ENCODE data around the gene RGS10. TPM values are rescaled to one million over a fixed set of nuclear protein-coding genes. Genes with fewer than 3 reads are reported as not detected.

The RGS10 gene
- total RNA-seq, 1 donor from 2014 or later = 5.6 TPM

DNA sequence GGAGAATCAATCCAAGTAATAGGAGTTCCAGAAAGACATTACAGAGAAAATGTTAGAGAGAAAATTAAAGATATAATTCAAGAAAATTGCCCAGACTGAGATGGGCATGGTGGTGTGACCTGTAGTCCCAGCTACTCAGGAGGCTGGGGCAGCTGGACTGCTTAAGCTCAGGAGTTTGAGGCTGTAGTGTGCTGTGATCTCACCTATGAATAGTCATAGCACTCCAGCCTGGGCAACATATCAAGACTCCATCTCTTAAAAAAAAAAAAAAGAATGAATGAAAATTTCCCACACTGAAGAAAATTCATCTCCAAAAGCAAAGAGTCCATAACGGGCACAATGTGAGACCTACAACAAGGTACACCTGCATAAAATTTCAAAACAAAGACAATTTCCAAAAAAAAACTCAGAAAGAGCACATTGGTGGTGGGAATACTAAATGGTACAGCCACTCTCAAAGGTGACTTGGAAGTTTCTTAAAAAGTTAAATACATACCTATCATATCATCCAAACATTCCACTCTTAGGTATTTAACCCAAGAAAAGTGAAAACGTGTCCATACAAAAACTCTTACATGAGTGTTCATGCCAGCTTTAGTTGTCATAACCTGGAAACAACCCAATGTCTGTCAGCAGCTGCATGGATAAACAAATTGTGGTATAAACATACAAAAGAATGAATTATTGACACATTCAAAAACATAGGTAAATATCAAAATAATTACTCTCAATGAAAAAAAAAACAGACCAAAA, 6.9 kb upstream of the RGS10 start:
- no peak for DNase-seq
- TF ChIP-seq, protein P1, sequence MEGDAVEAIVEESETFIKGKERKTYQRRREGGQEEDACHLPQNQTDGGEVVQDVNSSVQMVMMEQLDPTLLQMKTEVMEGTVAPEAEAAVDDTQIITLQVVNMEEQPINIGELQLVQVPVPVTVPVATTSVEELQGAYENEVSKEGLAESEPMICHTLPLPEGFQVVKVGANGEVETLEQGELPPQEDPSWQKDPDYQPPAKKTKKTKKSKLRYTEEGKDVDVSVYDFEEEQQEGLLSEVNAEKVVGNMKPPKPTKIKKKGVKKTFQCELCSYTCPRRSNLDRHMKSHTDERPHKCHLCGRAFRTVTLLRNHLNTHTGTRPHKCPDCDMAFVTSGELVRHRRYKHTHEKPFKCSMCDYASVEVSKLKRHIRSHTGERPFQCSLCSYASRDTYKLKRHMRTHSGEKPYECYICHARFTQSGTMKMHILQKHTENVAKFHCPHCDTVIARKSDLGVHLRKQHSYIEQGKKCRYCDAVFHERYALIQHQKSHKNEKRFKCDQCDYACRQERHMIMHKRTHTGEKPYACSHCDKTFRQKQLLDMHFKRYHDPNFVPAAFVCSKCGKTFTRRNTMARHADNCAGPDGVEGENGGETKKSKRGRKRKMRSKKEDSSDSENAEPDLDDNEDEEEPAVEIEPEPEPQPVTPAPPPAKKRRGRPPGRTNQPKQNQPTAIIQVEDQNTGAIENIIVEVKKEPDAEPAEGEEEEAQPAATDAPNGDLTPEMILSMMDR (IDR thresholded peaks at IDR 0.05; ENCODE audit: borderline replicate concordance) = no peak
- Histone ChIP-seq H3K9me3 (replicated peaks) (no peaks in the 10 kb centered on the region), H3K36me3 (no peaks in the 10 kb centered on the region), H3K27ac (replicated peaks) (no peak overlapping the region), H3K27me3 (ENCODE audit: low read depth) (peaks cover 51% of the 10 kb centered on the region), H3K4me3 (no peak overlapping the region), H3K4me1 (no peaks in the 10 kb centered on the region)
- intact Hi-C loops (cut with micrococcal nuclease) = no loop called here

DNA sequence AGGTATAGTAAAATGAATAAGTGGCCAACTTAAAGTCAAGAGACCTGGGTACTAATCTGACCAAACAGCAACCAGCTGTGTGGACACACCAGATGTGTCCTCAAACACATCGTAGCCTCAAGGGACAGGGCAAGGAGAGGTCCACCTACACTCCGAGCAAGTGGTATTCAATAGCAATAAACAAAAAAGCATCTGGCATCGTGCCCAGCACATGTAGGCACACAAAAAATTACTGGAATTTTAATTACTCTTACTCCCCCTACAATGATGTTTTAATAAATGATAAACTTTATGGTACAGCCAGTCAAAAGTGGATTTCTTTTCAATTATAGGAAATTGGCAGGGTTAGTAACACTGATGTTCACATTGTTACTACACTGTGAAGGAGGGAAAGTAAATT, 3.5 kb upstream of the RGS10 start:
- H3K27me3 ChIP-seq (ENCODE audit: low read depth) = peaks cover 80% of the 10 kb centered on the region
- no peak overlapping the region for H3K4me3 ChIP-seq
- intact Hi-C loops (cut with micrococcal nuclease) = no loop called here
- no peaks in the 10 kb centered on the region for H3K9me3 ChIP-seq (replicated peaks)
- no peak for DNase-seq
- H3K36me3 ChIP-seq = no peaks in the 10 kb centered on the region
- TF ChIP-seq, protein P1 (IDR thresholded peaks at IDR 0.05; ENCODE audit: borderline replicate concordance) = no peak
- peaks cover 22% of the 10 kb centered on the region for H3K4me1 ChIP-seq
- no peak overlapping the region for H3K27ac ChIP-seq (replicated peaks)

DNA sequence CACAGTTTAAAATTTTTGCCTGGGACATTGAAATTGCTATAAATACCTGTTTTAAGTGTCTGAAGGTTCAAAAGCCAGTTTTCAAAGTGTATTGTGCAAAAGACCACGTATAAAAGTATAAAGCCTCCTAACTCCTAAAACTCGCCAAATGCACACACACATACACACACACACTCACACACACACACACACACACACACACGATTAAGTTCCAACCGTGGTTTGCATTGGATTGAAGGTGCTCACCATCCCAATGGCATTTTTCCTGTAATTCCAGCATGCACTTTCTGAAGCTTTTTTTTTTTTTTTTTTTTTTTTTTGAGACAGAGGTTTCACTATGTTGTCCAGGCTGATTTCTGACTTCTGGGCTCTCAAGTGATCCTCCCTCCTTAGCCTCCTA, 2.8 kb upstream of the RGS10 start:
- Histone ChIP-seq H3K36me3 (no peaks in the 10 kb centered on the region), H3K27me3 (ENCODE audit: low read depth) (peaks cover 80% of the 10 kb centered on the region), H3K4me3 (no peak overlapping the region), H3K4me1 (peaks cover 22% of the 10 kb centered on the region), H3K27ac (replicated peaks) (no peak overlapping the region), H3K9me3 (replicated peaks) (no peaks in the 10 kb centered on the region)
- TF ChIP-seq, protein P1 (IDR thresholded peaks at IDR 0.05; ENCODE audit: borderline replicate concordance) = no peak
- no peak for DNase-seq
- intact Hi-C loops (cut with micrococcal nuclease) = no loop called here

DNA sequence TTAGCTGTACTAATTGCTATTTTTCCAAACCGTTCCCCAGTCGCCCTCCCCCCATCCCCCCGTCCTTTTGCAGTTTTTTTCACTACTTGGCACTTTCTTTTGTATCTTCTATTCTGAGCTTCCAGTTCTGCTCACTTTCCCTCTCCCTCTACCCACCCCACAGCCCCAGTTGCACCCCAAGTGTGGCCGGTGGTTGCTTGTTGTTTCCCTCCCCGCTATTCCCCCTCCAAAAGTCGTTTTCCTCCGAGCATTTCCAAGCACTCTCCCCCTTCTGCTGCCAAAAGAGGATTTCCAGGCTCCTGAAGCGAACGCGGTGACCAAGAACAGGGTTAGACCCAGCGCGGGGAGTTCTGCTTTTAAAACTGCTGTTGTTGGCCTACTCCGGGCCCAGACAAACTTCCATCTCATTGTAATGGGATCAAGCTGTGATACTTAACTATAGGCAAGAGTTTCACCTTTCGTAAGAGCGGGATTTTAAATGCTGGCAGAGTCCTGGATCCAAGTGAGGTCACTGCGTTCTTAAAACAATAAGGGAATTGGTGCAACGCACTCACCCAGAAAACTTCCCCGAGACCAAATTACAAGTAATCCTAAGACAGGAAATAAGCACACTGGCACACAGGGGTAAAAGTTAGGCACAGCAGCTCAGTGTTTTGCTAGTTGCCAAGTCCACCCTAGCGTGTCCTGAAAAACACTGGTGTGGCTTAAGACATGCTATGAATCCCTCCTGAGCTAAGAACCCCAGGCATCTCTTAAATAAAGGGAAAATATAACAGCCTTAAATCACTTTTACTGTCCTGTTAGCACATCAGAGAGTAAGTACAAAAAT, 1.5 kb upstream of the RGS10 start:
- peak overlapping the region; percentile 79 for H3K4me3 ChIP-seq
- TF ChIP-seq, protein P1 (IDR thresholded peaks at IDR 0.05; ENCODE audit: borderline replicate concordance) = no peak
- DNase-seq = no peak
- H3K27me3 ChIP-seq (ENCODE audit: low read depth) = peaks cover 72% of the 10 kb centered on the region
- H3K4me1 ChIP-seq = peaks cover 22% of the 10 kb centered on the region
- H3K36me3 ChIP-seq = no peaks in the 10 kb centered on the region
- no peaks in the 10 kb centered on the region for H3K9me3 ChIP-seq (replicated peaks)
- intact Hi-C loops (cut with micrococcal nuclease) = no loop called here
- H3K27ac ChIP-seq (replicated peaks) = no peak overlapping the region

DNA sequence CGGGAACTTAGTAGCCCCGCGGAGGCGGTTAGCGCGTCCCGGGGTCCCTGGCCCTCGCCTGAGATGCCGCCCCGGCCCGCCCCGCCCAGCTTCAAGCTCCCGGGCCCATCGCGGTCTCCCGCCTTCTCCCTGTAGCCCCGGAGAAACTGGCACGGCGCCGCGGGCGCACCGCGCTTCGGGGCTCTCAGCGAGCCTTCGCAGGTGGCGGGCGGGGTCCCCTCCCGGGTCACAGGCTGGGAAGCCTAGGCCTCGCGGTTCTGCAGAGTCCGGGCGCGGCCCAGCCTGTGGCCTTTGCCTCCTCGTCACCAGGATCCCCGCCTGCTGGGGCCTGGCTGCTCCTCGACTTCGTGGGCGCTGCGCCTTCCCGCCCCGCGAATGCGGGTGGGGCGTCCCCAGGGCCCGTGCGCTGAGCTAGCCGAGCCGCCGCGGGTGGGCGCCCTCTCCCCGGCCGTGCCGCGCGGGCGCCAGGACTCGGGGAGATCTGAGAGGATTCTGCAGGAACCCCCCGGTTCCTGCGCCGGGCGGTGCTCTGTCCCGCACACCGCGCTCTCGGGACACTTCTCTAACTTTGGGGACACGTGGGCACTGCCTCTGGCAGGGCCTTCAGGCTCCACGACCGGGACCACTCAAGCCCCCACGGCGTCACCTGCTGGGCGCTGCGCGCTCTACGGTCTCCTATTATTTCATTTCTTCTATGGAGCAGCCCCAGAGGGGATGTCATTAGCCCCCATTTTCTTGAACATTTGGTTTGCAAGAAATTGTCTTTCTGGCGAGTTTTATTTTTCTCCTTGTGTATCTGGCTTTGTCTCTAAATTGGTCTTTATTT, 682 bp upstream of the RGS10 start:
- Histone ChIP-seq H3K4me3 (peak overlapping the region; percentile 79), H3K27ac (replicated peaks) (peak overlapping the region; percentile 65), H3K27me3 (ENCODE audit: low read depth) (peaks cover 64% of the 10 kb centered on the region), H3K4me1 (peaks cover 22% of the 10 kb centered on the region), H3K36me3 (no peaks in the 10 kb centered on the region), H3K9me3 (replicated peaks) (no peaks in the 10 kb centered on the region)
- TF ChIP-seq, protein P1 (IDR thresholded peaks at IDR 0.05; ENCODE audit: borderline replicate concordance) = peak; percentile 61
- peak; percentile 61 for DNase-seq
- intact Hi-C loops (cut with micrococcal nuclease) = no loop called here

All from left ventricle myocardium inferior (tissue), 1 donor.